Suprapubic skin (tissue), 4 donors: Measurements from ENCODE around the gene CAMK2N1.

Experiments
- EP300 ChIP-seq: sonication (generic); formaldehyde crosslinking; IDR thresholded peaks from one replicate; pipeline ENCODE4 v1.6.1; 2017; ENCODE audit warnings: antibody characterized with exemption
- POLR2A ChIP-seq, 2 donors: fragments of 450-650 bp; IDR thresholded peaks; one replicate each; pipeline ENCODE4 v1.6.1; 2017; ENCODE audit warnings: antibody characterized with exemption in 2 of 2, mild to moderate bottlenecking in 2 of 2, moderate library complexity in 2 of 2
- POLR2AphosphoS5 ChIP-seq, 3 donors: sonication (generic); formaldehyde crosslinking; IDR thresholded peaks; one replicate each; pipeline ENCODE4 v1.6.1; 2017; ENCODE audit warnings: antibody characterized with exemption in 3 of 3
- TF ChIP-seq, protein P1 (sequence below), 2 donors: fragments of 200-600 bp in 1 of 2; fragments of 450-650 bp in 1 of 2; sonication (generic) in 1 of 2; IDR thresholded peaks; one replicate each; pipeline ENCODE4 v1.5.1; 2016 to 2019; ENCODE audit warnings: antibody characterized with exemption in 2 of 2, mild to moderate bottlenecking in 1 of 2, moderate library complexity in 1 of 2

GRCh38 chr1:20477348-20478056 lies 8.5 kb downstream of the CAMK2N1 start:
- TF ChIP-seq, protein P1, sequence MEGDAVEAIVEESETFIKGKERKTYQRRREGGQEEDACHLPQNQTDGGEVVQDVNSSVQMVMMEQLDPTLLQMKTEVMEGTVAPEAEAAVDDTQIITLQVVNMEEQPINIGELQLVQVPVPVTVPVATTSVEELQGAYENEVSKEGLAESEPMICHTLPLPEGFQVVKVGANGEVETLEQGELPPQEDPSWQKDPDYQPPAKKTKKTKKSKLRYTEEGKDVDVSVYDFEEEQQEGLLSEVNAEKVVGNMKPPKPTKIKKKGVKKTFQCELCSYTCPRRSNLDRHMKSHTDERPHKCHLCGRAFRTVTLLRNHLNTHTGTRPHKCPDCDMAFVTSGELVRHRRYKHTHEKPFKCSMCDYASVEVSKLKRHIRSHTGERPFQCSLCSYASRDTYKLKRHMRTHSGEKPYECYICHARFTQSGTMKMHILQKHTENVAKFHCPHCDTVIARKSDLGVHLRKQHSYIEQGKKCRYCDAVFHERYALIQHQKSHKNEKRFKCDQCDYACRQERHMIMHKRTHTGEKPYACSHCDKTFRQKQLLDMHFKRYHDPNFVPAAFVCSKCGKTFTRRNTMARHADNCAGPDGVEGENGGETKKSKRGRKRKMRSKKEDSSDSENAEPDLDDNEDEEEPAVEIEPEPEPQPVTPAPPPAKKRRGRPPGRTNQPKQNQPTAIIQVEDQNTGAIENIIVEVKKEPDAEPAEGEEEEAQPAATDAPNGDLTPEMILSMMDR (IDR thresholded peaks at IDR 0.05): no peak
- TF ChIP-seq POLR2A (IDR thresholded peaks at IDR 0.05) (no peak), POLR2AphosphoS5 (IDR thresholded peaks at IDR 0.05) (no peak), EP300 (no peak)
